GM12801 (cell line): Measurements from ENCODE around the gene SRGAP3.

Experiments used
- CTCF ChIP-seq: IDR thresholded peaks from one replicate; pipeline ENCODE4 v1.5.1; 2011; ENCODE audit warnings: control low read depth; ENCODE audit not compliant: insufficient read length; ENCODE audit errors: extremely low read depth

The SRGAP3 gene

GRCh38 chr3:9091486-9092235, 157.8 kb downstream of the SRGAP3 start:
- no peak for TF ChIP-seq CTCF

- TF ChIP-seq CTCF: no peak
These were observed 160.7 kb downstream of the SRGAP3 start for GRCh38 chr3:9088441-9089353.

GRCh38 chr3:9087831-9088413, 161.5 kb downstream of the SRGAP3 start:
- TF ChIP-seq CTCF: no peak

- no peak for TF ChIP-seq CTCF
These were observed 168.1 kb downstream of the SRGAP3 start for GRCh38 chr3:9081184-9081818.

GRCh38 chr3:9080163-9080562, 169.3 kb downstream of the SRGAP3 start:
- no peak for TF ChIP-seq CTCF

GRCh38 chr3:9079676-9080075, 169.8 kb downstream of the SRGAP3 start:
- TF ChIP-seq CTCF: no peak

- TF ChIP-seq CTCF: no peak
These were observed 170.7 kb downstream of the SRGAP3 start for GRCh38 chr3:9078561-9079240.
